PC-9 (cell line): Measurements from ENCODE around the gene LMNTD2. TPM values are rescaled to one million over a fixed set of nuclear protein-coding genes. Genes with fewer than 3 reads are reported as not detected.

Source experiments
- BruUV-seq: library from RNA; stranded (reverse); fragments of 400-500 nt; replicated peaks from 2 replicates; lab custom pipeline; 2021; lab: Mats Ljungman, UMichigan
- CTCF ChIA-PET: fragments of 300-600 bp; sonication (Branson Sonifier 250); formaldehyde crosslinking; loops from one replicate; lab custom pipeline; 2022; ENCODE audit warnings: antibody characterized with exemption; lab: Charles Lee
- POLR2A ChIA-PET: fragments of 300-600 bp; sonication (Branson Sonifier 250); formaldehyde crosslinking; loops from one replicate; lab custom pipeline; 2022; ENCODE audit warnings: antibody characterized with exemption; ENCODE audit not compliant: unreplicated experiment; lab: Charles Lee
- DNase-seq, 2 experiments: peaks; one replicate each; pipeline versions ENCODE4 v3.0.0 to v3.0.0-alpha.2; 2015 to 2022; ENCODE audit warnings: mixed read lengths in 1 of 2
- H2AFZ ChIP-seq: fragments of 200-600 bp; sonication (generic); 2 replicates; pipeline ENCODE4 v1.8.1; 2017; ENCODE audit warnings: antibody characterized with exemption
- H3F3A ChIP-seq: fragments of 200-600 bp; sonication (generic); 2 replicates; pipeline ENCODE4 v1.8.1; 2017; ENCODE audit warnings: antibody characterized with exemption, mild to moderate bottlenecking, low read depth; ENCODE audit not compliant: insufficient read depth
- H3K27ac ChIP-seq: fragments of 200-600 bp; sonication (generic); 2 replicates; pipeline ENCODE4 v1.6.1; 2016; ENCODE audit warnings: mixed run types
- H3K27me3 ChIP-seq: fragments of 200-600 bp; sonication (generic); 2 replicates; pipeline ENCODE4 v1.6.1; 2016; ENCODE audit warnings: low read depth, mixed run types; ENCODE audit not compliant: insufficient read depth
- H3K36me3 ChIP-seq: fragments of 200-600 bp; sonication (generic); 2 replicates; pipeline ENCODE4 v1.6.1; 2016; ENCODE audit warnings: low read depth, mixed run types
- H3K4me1 ChIP-seq: fragments of 200-600 bp; sonication (generic); replicated peaks from 2 replicates; pipeline ENCODE4 v1.6.1; 2016; ENCODE audit warnings: mixed run types; ENCODE audit not compliant: insufficient read depth
- H3K4me2 ChIP-seq: fragments of 200-600 bp; sonication (generic); 2 replicates; pipeline ENCODE4 v1.6.1; 2017; ENCODE audit warnings: mixed run types
- H3K4me3 ChIP-seq: fragments of 200-600 bp; sonication (generic); 2 replicates; pipeline ENCODE4 v1.6.1; 2016; ENCODE audit warnings: mixed run types
- H3K79me2 ChIP-seq: fragments of 200-600 bp; sonication (generic); 2 replicates; pipeline ENCODE4 v1.6.1; 2017; ENCODE audit warnings: low read depth, mixed run types
- H3K9me2 ChIP-seq: fragments of 200-600 bp; sonication (generic); 2 replicates; pipeline ENCODE4 v1.8.1; 2017; ENCODE audit warnings: mild to moderate bottlenecking; ENCODE audit not compliant: insufficient read depth
- H3K9me3 ChIP-seq: fragments of 200-600 bp; sonication (generic); 2 replicates; pipeline ENCODE4 v1.8.1; 2016; ENCODE audit warnings: low read depth; ENCODE audit not compliant: insufficient read depth
- H4K20me1 ChIP-seq: fragments of 200-600 bp; sonication (generic); 2 replicates; pipeline ENCODE4 v1.8.1; 2017; ENCODE audit not compliant: insufficient read depth
- CTCF ChIP-seq: fragments of 200-600 bp; sonication (generic); conservative IDR thresholded peaks from 2 replicates; pipeline ENCODE4 v1.6.1; 2017; ENCODE audit warnings: mixed run types, antibody characterized with exemption, mild to moderate bottlenecking, moderate library complexity
- EZH2 ChIP-seq: fragments of 200-600 bp; sonication (generic); IDR thresholded peaks from 2 replicates; pipeline ENCODE4 v1.8.0; 2017; ENCODE audit warnings: antibody characterized with exemption, low read depth
- intact Hi-C: fragments of 100-400 bp; cut with micrococcal nuclease; formaldehyde crosslinking; loops from one replicate; pipeline ENCODE4 v1.10.0; 2022; ENCODE audit not compliant: unreplicated experiment
- total RNA-seq: library from RNA; stranded (reverse); gene quantifications from 2 replicates; pipeline ENCODE4 v1.2.3, GENCODE V29; 2021

LMNTD2 gene
- total RNA-seq, 1 experiment from 2014 or later: 16.3 TPM

DNA sequence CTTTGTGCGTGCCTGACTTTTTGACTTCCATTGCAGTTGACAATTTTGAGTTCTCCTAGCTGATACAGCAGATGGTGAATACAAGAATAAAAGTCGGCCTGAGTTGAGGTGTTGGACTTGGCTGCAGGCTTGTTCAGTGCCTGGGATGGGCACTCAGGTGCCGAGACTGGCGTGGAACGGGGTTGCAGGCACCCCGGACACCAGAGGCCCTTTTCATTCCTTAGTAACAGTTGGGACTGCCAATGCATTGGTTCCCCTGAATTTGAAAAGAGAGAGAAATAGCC, 17.0 kb upstream of the LMNTD2 start:
- no peak for DNase-seq
- Histone ChIP-seq H2AFZ (no peak overlapping the region), H3K9me3 (no peaks in the 10 kb centered on the region), H3F3A (no peaks in the 10 kb centered on the region), H3K27ac (no peak overlapping the region), H3K27me3 (no peaks in the 10 kb centered on the region), H3K4me1 (peaks cover 16% of the 10 kb centered on the region), H4K20me1 (peaks cover 47% of the 10 kb centered on the region), H3K9me2 (no peaks in the 10 kb centered on the region), H3K79me2 (peaks cover 53% of the 10 kb centered on the region), H3K4me2 (peak overlapping the region; percentile 85), H3K4me3 (peak overlapping the region; percentile 79), H3K36me3 (no peaks in the 10 kb centered on the region; the same call in 1 of the 2 replicates)
- ChIA-PET POLR2A (no interaction called here), CTCF (no interaction called here)
- intact Hi-C loops: no loop called here
- BruUV-seq: TSS peak; percentile 41
- TF ChIP-seq CTCF: no peak
- TF ChIP-seq EZH2: no peak

GRCh38 chr11:576811-577610, 16.5 kb upstream of the LMNTD2 start:
- H3K4me3 ChIP-seq: peak overlapping the region; percentile 79
- no peaks in the 10 kb centered on the region for H3K9me2 ChIP-seq
- no peak for TF ChIP-seq CTCF
- no peak for TF ChIP-seq EZH2
- H3K9me3 ChIP-seq: no peaks in the 10 kb centered on the region
- no peaks in the 10 kb centered on the region; the same call in 1 of the 2 replicates for H3K36me3 ChIP-seq
- ChIA-PET CTCF (no interaction called here), POLR2A (no interaction called here)
- H3K27ac ChIP-seq: no peak overlapping the region
- peak overlapping the region; percentile 85 for H3K4me2 ChIP-seq
- DNase-seq: no peak
- BruUV-seq: no TSS peak
- H4K20me1 ChIP-seq: peaks cover 47% of the 10 kb centered on the region
- no peaks in the 10 kb centered on the region for H3K27me3 ChIP-seq
- H3K4me1 ChIP-seq: peaks cover 16% of the 10 kb centered on the region
- peaks cover 53% of the 10 kb centered on the region for H3K79me2 ChIP-seq
- H3F3A ChIP-seq: no peaks in the 10 kb centered on the region
- intact Hi-C loops: no loop called here
- no peak overlapping the region for H2AFZ ChIP-seq

DNA sequence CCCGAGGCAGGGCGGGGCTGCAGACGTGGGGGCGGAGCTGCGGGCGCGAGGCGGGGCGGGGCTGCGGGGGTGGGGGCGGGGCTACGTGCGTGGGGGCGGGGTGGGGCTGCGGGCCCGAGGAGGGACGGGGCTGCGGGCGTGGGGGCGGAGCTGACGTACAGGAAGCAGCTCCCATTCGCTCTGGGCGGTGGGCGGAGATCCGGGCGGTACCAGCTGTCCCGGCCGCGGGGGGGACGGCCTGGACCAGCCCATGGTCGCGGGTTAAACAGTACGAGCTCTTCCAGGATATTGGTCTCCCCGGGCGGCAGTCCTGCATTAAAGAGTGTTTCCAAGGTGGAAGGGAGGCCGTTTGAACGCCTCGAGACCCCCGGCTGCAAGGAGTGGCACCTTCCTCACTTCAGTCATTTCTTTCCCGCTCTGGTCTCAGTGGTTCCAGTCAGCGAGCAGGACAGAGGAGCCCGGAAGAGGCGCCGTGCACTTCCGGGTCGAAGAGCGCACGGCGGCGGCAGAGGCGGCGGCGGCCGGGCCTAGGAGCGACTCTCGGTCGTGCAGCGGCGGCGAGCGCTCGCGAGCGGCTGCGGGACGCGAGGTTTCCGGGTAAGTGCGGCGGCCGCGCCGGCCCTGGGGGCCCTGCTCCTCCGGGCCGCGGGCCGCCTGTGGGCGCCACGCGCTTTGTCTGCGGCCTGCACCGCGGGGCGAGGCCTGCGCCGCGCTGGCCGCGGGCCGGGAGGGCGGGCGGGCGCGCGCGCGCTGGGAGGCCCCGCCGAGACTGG, 15.6 kb upstream of the LMNTD2 start, which contains the start of gene PHRF1:
TSS of gene PHRF1 (plus strand) at position 475 of the 773 bp plus-strand sequence. CDS start 5,043 bp downstream, outside the sequence.
- Histone ChIP-seq H3K4me2 (peak within 1 kb of the TSS; percentile 85), H3K9me3 (no peaks in the 10 kb centered on the region), H3K4me3 (peak within 1 kb of the TSS; percentile 79), H3K4me1 (peaks cover 16% of the 10 kb centered on the region), H3F3A (no peaks in the 10 kb centered on the region), H3K9me2 (no peaks in the 10 kb centered on the region), H2AFZ (peak within 1 kb of the TSS; percentile 84), H3K27me3 (no peaks in the 10 kb centered on the region), H3K36me3 (no peaks in the 10 kb centered on the region; the same call in 1 of the 2 replicates), H4K20me1 (peaks cover 40% of the 10 kb centered on the region), H3K79me2 (peaks cover 45% of the 10 kb centered on the region), H3K27ac (peak within 1 kb of the TSS; percentile 61; the same call in 1 of the 2 replicates)
- no peak for TF ChIP-seq EZH2
- TF ChIP-seq CTCF: no peak
- DNase-seq: peak; percentile 67 to 88
- ChIA-PET POLR2A (interaction anchor here (0.6 to 1.1 kb wide), 4 partner anchors 15 to 369 kb away, joined by 3 to 6 read pairs (median 4); partner anchors contain the start of gene BET1L), CTCF (interaction anchor here (0.6 kb wide), 1 partner anchor 42 kb away, joined by 3 read pairs; no protein-coding TSS in a partner anchor)
- BruUV-seq: no TSS peak
- intact Hi-C loops: no loop called here
